ENCODE measurements around the gene KIF3C.

DNA sequence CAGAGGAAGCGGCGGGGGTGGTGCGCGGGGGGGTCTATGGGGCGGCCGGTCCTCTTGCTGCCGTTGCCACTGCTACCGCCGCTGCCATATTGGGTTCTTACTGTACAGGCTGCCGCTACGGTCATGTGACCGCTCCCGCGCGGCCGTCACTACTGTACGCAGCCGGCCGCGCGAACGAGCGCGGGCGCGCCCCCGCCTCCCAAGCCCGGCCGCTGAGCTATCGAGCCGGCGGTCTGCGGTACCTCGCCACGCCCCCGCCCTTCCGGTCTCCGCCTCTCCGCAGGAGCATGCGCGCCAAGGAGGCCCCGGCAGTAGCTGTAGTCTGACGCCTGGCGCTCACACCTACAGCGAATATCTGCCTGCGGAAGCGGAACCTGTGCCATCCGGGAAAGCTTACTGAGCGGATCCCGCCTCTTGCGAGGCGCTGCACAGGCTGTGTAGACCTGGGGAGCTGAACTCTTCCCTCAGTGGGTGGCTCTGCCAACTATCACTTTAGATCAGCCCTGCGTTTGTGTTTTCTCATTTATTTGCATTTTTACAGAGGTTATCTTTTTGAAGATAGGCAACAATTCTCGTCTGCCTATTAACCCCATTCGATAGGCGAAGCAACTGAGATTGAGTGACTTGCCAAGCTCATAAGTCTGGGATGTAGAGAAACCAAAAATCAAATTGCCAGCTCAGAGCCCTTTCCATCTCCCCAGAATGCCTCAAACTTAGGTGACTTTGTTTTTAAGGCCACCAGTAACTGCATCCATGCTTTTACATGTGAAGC lies 103.8 kb downstream of the KIF3C start, which contains the start of gene ASXL2:
- TF ChIP-seq, protein P1, sequence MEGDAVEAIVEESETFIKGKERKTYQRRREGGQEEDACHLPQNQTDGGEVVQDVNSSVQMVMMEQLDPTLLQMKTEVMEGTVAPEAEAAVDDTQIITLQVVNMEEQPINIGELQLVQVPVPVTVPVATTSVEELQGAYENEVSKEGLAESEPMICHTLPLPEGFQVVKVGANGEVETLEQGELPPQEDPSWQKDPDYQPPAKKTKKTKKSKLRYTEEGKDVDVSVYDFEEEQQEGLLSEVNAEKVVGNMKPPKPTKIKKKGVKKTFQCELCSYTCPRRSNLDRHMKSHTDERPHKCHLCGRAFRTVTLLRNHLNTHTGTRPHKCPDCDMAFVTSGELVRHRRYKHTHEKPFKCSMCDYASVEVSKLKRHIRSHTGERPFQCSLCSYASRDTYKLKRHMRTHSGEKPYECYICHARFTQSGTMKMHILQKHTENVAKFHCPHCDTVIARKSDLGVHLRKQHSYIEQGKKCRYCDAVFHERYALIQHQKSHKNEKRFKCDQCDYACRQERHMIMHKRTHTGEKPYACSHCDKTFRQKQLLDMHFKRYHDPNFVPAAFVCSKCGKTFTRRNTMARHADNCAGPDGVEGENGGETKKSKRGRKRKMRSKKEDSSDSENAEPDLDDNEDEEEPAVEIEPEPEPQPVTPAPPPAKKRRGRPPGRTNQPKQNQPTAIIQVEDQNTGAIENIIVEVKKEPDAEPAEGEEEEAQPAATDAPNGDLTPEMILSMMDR (IDR thresholded peaks at IDR 0.05) = no peak
- TF ChIP-seq SIN3A (IDR thresholded peaks at IDR 0.05; ENCODE audit: borderline replicate concordance, insufficient read depth, low read depth, low read length) (no peak), TCF7L2 (IDR thresholded peaks at IDR 0.05; ENCODE audit: low read depth, low read length) (no peak), POLR2AphosphoS5 (IDR thresholded peaks at IDR 0.05; ENCODE audit: low read depth, low read length) (peak; percentile 97)
- TF ChIP-seq, protein P2, sequence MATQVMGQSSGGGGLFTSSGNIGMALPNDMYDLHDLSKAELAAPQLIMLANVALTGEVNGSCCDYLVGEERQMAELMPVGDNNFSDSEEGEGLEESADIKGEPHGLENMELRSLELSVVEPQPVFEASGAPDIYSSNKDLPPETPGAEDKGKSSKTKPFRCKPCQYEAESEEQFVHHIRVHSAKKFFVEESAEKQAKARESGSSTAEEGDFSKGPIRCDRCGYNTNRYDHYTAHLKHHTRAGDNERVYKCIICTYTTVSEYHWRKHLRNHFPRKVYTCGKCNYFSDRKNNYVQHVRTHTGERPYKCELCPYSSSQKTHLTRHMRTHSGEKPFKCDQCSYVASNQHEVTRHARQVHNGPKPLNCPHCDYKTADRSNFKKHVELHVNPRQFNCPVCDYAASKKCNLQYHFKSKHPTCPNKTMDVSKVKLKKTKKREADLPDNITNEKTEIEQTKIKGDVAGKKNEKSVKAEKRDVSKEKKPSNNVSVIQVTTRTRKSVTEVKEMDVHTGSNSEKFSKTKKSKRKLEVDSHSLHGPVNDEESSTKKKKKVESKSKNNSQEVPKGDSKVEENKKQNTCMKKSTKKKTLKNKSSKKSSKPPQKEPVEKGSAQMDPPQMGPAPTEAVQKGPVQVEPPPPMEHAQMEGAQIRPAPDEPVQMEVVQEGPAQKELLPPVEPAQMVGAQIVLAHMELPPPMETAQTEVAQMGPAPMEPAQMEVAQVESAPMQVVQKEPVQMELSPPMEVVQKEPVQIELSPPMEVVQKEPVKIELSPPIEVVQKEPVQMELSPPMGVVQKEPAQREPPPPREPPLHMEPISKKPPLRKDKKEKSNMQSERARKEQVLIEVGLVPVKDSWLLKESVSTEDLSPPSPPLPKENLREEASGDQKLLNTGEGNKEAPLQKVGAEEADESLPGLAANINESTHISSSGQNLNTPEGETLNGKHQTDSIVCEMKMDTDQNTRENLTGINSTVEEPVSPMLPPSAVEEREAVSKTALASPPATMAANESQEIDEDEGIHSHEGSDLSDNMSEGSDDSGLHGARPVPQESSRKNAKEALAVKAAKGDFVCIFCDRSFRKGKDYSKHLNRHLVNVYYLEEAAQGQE (IDR thresholded peaks at IDR 0.05; ENCODE audit: insufficient read depth in 1 of 2, low read depth in 2 of 2, low read length in 1 of 2) = no peak

Measured in Panc1 (cell line).